Effector memory CD4-positive, alpha-beta T cell (primary cell): ENCODE measurements around the gene TEX2.
"Not testable (repeated sequence)": the region's sequence is repeated elsewhere in the genome, so short reads cannot be mapped to it uniquely, and the experiment has no call there.

Source experiments
- DNase-seq, 3 donors: peaks; one replicate each; pipeline ENCODE4 v3.0.0-alpha.2; 2020
- H3K27ac ChIP-seq: 2 replicates; pipeline ENCODE4 v1.7.0; 2013; ENCODE audit warnings: mild to moderate bottlenecking, low read length, moderate library complexity; ENCODE audit not compliant: insufficient read depth, poor library complexity, severe bottlenecking
- H3K27me3 ChIP-seq: replicated peaks from 2 replicates; pipeline ENCODE4 v1.7.0; 2013; ENCODE audit warnings: mild to moderate bottlenecking, low read length; ENCODE audit not compliant: insufficient read depth, control insufficient read depth, poor library complexity, severe bottlenecking
- H3K36me3 ChIP-seq: 2 replicates; pipeline ENCODE4 v1.7.0; 2013; ENCODE audit warnings: mild to moderate bottlenecking, low read length, moderate library complexity; ENCODE audit not compliant: control insufficient read depth, insufficient read depth
- H3K4me1 ChIP-seq: 2 replicates; pipeline ENCODE4 v1.7.0; 2013; ENCODE audit warnings: low read length, mild to moderate bottlenecking; ENCODE audit not compliant: control insufficient read depth, insufficient read depth, poor library complexity, severe bottlenecking
- H3K4me3 ChIP-seq: 2 replicates; pipeline ENCODE4 v1.7.0; 2013; ENCODE audit warnings: low read length, low read depth, mild to moderate bottlenecking; ENCODE audit not compliant: insufficient read depth, poor library complexity, severe bottlenecking
- H3K9me3 ChIP-seq: 2 replicates; pipeline ENCODE4 v1.7.0; 2013; ENCODE audit warnings: mild to moderate bottlenecking, low read length, moderate library complexity; ENCODE audit not compliant: control insufficient read depth

TEX2 gene

GRCh38 chr17:64240261-64240740 is 22.8 kb downstream of the TEX2 start:
- H3K27ac ChIP-seq, result no peak overlapping the region
- H3K27me3 ChIP-seq, result no peaks in the 10 kb centered on the region
- H3K4me1 ChIP-seq, result no peaks in the 10 kb centered on the region
- H3K9me3 ChIP-seq, result no peaks in the 10 kb centered on the region
- no peak overlapping the region for H3K4me3 ChIP-seq
- H3K36me3 ChIP-seq, result no peaks in the 10 kb centered on the region
- DNase-seq, result no peak

- H3K4me3 ChIP-seq, result not testable (repeated sequence)
Observed at GRCh38 chr17:64238449-64238848, 24.6 kb downstream of the TEX2 start.

GRCh38 chr17:64236827-64237403 is 26.1 kb downstream of the TEX2 start:
- no peak overlapping the region for H3K4me3 ChIP-seq
- no peak for DNase-seq
- no peaks in the 10 kb centered on the region for H3K4me1 ChIP-seq
- H3K36me3 ChIP-seq, result no peaks in the 10 kb centered on the region
- H3K27me3 ChIP-seq, result no peaks in the 10 kb centered on the region
- no peak overlapping the region for H3K27ac ChIP-seq
- no peaks in the 10 kb centered on the region for H3K9me3 ChIP-seq

More at GRCh38 chr17:64238449-64238848, 24.6 kb downstream of the TEX2 start:
- H3K36me3 ChIP-seq, H3K9me3 ChIP-seq, DNase-seq, H3K27ac ChIP-seq, H3K4me1 ChIP-seq, H3K27me3 ChIP-seq: not testable (repeated sequence)

- no peaks in the 10 kb centered on the region for H3K4me1 ChIP-seq
- no peak for DNase-seq
- H3K36me3 ChIP-seq, result no peaks in the 10 kb centered on the region
- no peak overlapping the region for H3K4me3 ChIP-seq
- no peak overlapping the region for H3K27ac ChIP-seq
- H3K27me3 ChIP-seq, result no peaks in the 10 kb centered on the region
- no peaks in the 10 kb centered on the region for H3K9me3 ChIP-seq
Observed at GRCh38 chr17:64234961-64235360, 28.1 kb downstream of the TEX2 start.

- no peaks in the 10 kb centered on the region for H3K9me3 ChIP-seq
- H3K4me3 ChIP-seq, result no peak overlapping the region
- no peaks in the 10 kb centered on the region for H3K27me3 ChIP-seq
- no peak overlapping the region for H3K27ac ChIP-seq
- H3K4me1 ChIP-seq, result no peaks in the 10 kb centered on the region
- DNase-seq, result no peak
- no peaks in the 10 kb centered on the region for H3K36me3 ChIP-seq
Observed at GRCh38 chr17:64232466-64233262, 30.4 kb downstream of the TEX2 start.

- DNase-seq, result no peak
- Histone ChIP-seq H3K36me3 (no peaks in the 10 kb centered on the region), H3K4me1 (no peaks in the 10 kb centered on the region), H3K27ac (no peak overlapping the region), H3K9me3 (no peaks in the 10 kb centered on the region), H3K27me3 (no peaks in the 10 kb centered on the region), H3K4me3 (no peak overlapping the region)
Observed at GRCh38 chr17:64231567-64232141, 31.4 kb downstream of the TEX2 start.

- H3K27ac ChIP-seq, result no peak overlapping the region
- no peak for DNase-seq
- H3K36me3 ChIP-seq, result no peaks in the 10 kb centered on the region
- H3K4me1 ChIP-seq, result no peaks in the 10 kb centered on the region
- no peak overlapping the region for H3K4me3 ChIP-seq
- H3K9me3 ChIP-seq, result no peaks in the 10 kb centered on the region
- H3K27me3 ChIP-seq, result no peaks in the 10 kb centered on the region
Observed at GRCh38 chr17:64230791-64231408, 32.2 kb downstream of the TEX2 start.

- no peak for DNase-seq
- H3K27me3 ChIP-seq, result no peaks in the 10 kb centered on the region
- no peak overlapping the region for H3K27ac ChIP-seq
- H3K4me3 ChIP-seq, result no peak overlapping the region
- no peaks in the 10 kb centered on the region for H3K9me3 ChIP-seq
- H3K36me3 ChIP-seq, result no peaks in the 10 kb centered on the region
- H3K4me1 ChIP-seq, result no peaks in the 10 kb centered on the region
Observed at GRCh38 chr17:64229815-64230728, 33.0 kb downstream of the TEX2 start.

GRCh38 chr17:64226132-64226531 is 36.9 kb downstream of the TEX2 start:
- Histone ChIP-seq H3K4me1 (no peaks in the 10 kb centered on the region), H3K9me3 (no peaks in the 10 kb centered on the region), H3K27me3 (no peaks in the 10 kb centered on the region), H3K36me3 (no peaks in the 10 kb centered on the region), H3K27ac (no peak overlapping the region), H3K4me3 (no peak overlapping the region)
- no peak for DNase-seq
